HFF-Myc (cell line): ENCODE measurements around the gene SNAP91.

ENCODE experiments used
- DNase-seq: peaks from one replicate; pipeline ENCODE4 v3.0.0-alpha.2; 2011; ENCODE audit warnings: low read depth; ENCODE audit errors: extremely low read depth
- H3K4me3 ChIP-seq: replicated peaks from 2 replicates; pipeline ENCODE4 v1.5.1; 2011; ENCODE audit warnings: low read depth, mild to moderate bottlenecking, control low read depth, low read length
- TF ChIP-seq, protein P1 (sequence below): IDR thresholded peaks from 2 replicates; pipeline ENCODE4 v1.5.1; 2012; ENCODE audit warnings: mild to moderate bottlenecking, low read depth, low read length, control low read depth; ENCODE audit errors: missing control alignments

Gene SNAP91

DNA sequence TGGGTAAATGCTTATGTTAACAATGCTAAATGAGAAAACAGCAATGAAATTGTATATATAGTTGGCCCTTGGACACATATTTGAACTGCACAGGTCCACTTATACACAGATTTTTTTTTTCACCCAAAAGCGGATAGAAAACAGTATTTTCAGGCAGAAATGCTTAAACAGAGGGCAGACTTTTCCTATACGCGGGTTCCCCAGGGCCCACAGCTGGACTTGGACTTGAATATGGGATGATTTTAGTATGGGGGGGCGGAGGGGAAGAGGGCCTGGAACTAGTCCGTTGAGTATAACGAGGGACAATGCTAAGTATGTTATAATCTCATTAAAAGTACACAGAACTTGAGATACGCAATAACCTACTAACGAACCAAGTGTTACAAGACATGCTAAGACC lies 197.6 kb downstream of the SNAP91 start:
- TF ChIP-seq, protein P1, sequence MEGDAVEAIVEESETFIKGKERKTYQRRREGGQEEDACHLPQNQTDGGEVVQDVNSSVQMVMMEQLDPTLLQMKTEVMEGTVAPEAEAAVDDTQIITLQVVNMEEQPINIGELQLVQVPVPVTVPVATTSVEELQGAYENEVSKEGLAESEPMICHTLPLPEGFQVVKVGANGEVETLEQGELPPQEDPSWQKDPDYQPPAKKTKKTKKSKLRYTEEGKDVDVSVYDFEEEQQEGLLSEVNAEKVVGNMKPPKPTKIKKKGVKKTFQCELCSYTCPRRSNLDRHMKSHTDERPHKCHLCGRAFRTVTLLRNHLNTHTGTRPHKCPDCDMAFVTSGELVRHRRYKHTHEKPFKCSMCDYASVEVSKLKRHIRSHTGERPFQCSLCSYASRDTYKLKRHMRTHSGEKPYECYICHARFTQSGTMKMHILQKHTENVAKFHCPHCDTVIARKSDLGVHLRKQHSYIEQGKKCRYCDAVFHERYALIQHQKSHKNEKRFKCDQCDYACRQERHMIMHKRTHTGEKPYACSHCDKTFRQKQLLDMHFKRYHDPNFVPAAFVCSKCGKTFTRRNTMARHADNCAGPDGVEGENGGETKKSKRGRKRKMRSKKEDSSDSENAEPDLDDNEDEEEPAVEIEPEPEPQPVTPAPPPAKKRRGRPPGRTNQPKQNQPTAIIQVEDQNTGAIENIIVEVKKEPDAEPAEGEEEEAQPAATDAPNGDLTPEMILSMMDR, result no peak
- H3K4me3 ChIP-seq, result no peak overlapping the region
- no peak for DNase-seq

DNA sequence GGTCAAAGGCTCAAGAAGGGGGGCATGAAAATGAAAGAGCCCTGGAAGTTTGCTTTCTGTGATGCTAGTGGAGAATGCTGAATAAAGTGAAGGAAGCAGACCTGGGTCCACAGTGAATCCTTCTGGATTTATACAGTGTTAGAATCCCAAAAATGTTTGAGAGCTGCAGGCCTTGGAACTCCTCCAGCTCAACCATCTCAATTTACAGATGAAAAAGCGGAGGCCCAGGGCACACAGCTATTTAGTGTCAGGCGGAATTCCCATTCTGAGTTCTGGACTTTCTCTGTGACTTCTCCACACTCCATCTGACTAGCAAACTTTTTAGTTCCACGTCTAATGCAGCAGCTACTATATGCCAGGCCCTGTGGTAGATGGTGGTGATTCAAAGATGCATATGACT lies 198.1 kb downstream of the SNAP91 start:
- TF ChIP-seq, protein P1, result no peak
- DNase-seq, result no peak
- no peak overlapping the region for H3K4me3 ChIP-seq

DNA sequence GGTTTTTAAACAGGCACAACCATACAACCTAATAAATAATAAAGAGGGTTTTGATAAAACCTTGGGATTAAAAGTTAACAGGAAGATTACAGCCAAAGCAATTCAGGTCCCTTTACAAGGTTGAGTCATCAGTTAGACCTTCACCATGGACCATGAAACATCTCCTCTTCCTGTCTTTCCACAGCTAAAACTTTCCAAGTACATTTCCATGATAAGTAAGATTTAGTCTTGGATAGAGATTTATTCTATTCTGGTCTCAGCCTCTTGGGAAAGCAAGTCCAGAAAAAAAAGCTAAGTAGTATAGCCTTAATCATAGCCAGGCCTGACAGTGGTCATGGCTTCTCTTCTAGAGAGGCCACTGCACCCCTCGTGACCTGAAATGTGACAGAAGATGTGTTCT lies 199.5 kb downstream of the SNAP91 start:
- TF ChIP-seq, protein P1, result no peak
- H3K4me3 ChIP-seq, result no peak overlapping the region
- DNase-seq, result no peak

DNA sequence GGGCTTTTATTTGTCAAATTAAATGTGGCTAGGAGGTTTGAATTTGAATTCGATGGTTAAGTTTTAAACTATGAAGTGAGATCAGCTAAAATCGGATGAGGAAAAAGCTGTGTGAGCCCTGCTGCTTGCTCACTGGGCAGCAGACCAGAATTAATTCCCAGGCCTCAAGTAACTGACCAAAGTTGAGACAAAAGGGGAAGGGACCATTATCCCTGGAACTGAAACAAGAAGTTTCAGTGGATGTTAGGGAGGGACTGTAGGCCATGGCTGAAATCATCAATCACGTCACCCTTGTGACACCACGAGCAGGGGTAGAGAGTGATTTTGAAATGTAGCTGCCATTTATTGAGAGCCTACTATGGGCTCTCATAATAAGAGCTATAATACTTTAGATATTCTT lies 203.5 kb downstream of the SNAP91 start:
- no peak overlapping the region for H3K4me3 ChIP-seq
- TF ChIP-seq, protein P1, result no peak
- DNase-seq, result no peak
